ENCODE measurements around the gene GP5. TPM values are rescaled to one million over a fixed set of nuclear protein-coding genes. Genes with fewer than 3 reads are reported as not detected.

Gene GP5
- total and polyA plus RNA-seq, 2 of the 13 experiments (the other 11 are each of a cell fraction or from before 2014, with no cell fraction given) = not detected

- TF ChIP-seq MATR3 (CRISPR knock-in tag; IDR thresholded peaks at IDR 0.05) (no peak), ZBTB33 (CRISPR knock-in tag; IDR thresholded peaks at IDR 0.05) (0 out of 2 replicates have a peak, but pooled peaks have one; percentile 11), EHMT2 (IDR thresholded peaks at IDR 0.05; ENCODE audit: borderline replicate concordance, low read depth, low read length) (no peak; the same call in 1 of the 2 replicates), THYN1 (CRISPR knock-in tag; IDR thresholded peaks at IDR 0.05; ENCODE audit: borderline replicate concordance, low read depth) (no peak), ZNF354B (CRISPR knock-in tag; IDR thresholded peaks at IDR 0.05) (no peak), ONECUT2 (CRISPR knock-in tag; IDR thresholded peaks at IDR 0.05) (0 out of 2 replicates have a peak, but pooled peaks have one; percentile 22), ZNF282 (IDR thresholded peaks at IDR 0.05; ENCODE audit: partially characterized antibody) (no peak), SRF (IDR thresholded peaks at IDR 0.05; ENCODE audit: low read depth, low read length) (no peak), ZNF674 (CRISPR knock-in tag; IDR thresholded peaks at IDR 0.05; ENCODE audit: low read depth) (no peak), HDAC6 (IDR thresholded peaks at IDR 0.05; ENCODE audit: low read depth, low read length) (no peak), ZFP62 (CRISPR knock-in tag; IDR thresholded peaks at IDR 0.05) (no peak), ZNF589 (CRISPR knock-in tag; conservative IDR thresholded peaks at IDR 0.05) (no peak), ZNF652 (CRISPR knock-in tag; IDR thresholded peaks at IDR 0.05; ENCODE audit: borderline replicate concordance, low read depth) (no peak), ZNF777 (CRISPR knock-in tag; IDR thresholded peaks at IDR 0.05) (no peak), HNRNPUL1 (IDR thresholded peaks at IDR 0.05; ENCODE audit: low read depth, low read length) (no peak), REL (CRISPR knock-in tag; conservative IDR thresholded peaks at IDR 0.05) (no peak), SRY (CRISPR knock-in tag; IDR thresholded peaks at IDR 0.05) (0 out of 2 replicates have a peak, but pooled peaks have one; percentile 22), CSRNP2 (CRISPR knock-in tag; conservative IDR thresholded peaks at IDR 0.05; ENCODE audit: low read depth) (no peak), REST (IDR thresholded peaks at IDR 0.05; ENCODE audit: borderline replicate concordance in 1 of 2, low read depth in 1 of 2, low read length in 2 of 2) (peak in 1 of 2 experiments; percentile 38; a peak in 1 of 4 replicates), CTCF (CRISPR knock-in tag; IDR thresholded peaks at IDR 0.05) (0 out of 2 replicates have a peak, but pooled peaks have one; percentile 11)
Observed at GRCh38 chr3:194351080-194351672, 47.9 kb downstream of the GP5 start, which contains the start of gene CPN2 (continued).
